ENCODE data around the gene SCG2. TPM values are rescaled to one million over a fixed set of nuclear protein-coding genes. Genes with fewer than 3 reads are reported as not detected.

Gene SCG2
- total RNA-seq, 1 experiment from 2014 or later = 19.8 TPM

DNA sequence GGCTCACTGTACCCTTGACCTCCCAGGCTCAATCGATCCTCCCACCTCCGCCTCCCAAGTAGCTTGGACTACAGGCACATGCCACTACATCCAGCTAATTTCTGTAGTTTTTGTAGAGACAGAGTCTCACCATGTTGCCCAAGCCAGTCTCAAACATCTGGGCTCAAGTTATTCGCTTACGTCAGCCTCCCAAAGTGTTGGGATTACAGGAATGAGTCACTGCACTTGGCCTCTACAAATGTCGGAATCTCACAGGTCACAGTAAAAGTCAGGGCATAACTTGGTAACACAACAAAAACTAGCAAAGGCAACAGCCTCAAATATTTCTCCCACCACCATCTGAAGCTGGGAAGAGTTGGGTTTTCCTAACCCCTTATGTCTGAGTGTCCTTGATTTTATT is 25.3 kb downstream of the SCG2 start (continued):
- TF ChIP-seq EGR1 (IDR thresholded peaks at IDR 0.05; ENCODE audit: low read depth) (no peak), FOSL1 (IDR thresholded peaks at IDR 0.05; ENCODE audit: low read depth) (peak; percentile 82)

- POLR2A ChIA-PET = interaction anchor here (1.8 kb wide), 1 partner anchor 10 kb away, joined by 5 read pairs; no protein-coding TSS in a partner anchor
- H3K27ac ChIP-seq (ENCODE audit: low read depth, low read length) = no peak overlapping the region
- DNase-seq (ENCODE audit: low read depth, low spot score) = no peak
- TF ChIP-seq CTCF (IDR thresholded peaks at IDR 0.05 in 2 of 3, conservative IDR thresholded peaks at IDR 0.05 in 1 of 3; ENCODE audit: borderline replicate concordance in 1 of 3, insufficient read depth in 1 of 3, low read depth in 2 of 3, low read length in 2 of 3) (no peak), SIN3A (IDR thresholded peaks at IDR 0.05; ENCODE audit: low read depth) (no peak)
- no peaks in the 10 kb centered on the region for H3K27me3 ChIP-seq (ENCODE audit: insufficient read depth, low read length)
- BruUV-seq (replicated peaks) = no TSS peak
- 0 out of 2 replicates have a peak, but pooled peaks have one; percentile 30 for ATAC-seq
- no peaks in the 10 kb centered on the region for H4K20me1 ChIP-seq (ENCODE audit: insufficient read depth)
- no peak overlapping the region for H2AFZ ChIP-seq (ENCODE audit: low read depth, low read length, poor library complexity, severe bottlenecking)
- no peaks in the 10 kb centered on the region for H3K9me2 ChIP-seq (ENCODE audit: insufficient read depth)
- no peak overlapping the region for H3K9ac ChIP-seq (ENCODE audit: low read length)
- CTCF ChIA-PET = no interaction called here
- intact Hi-C loops (cut with micrococcal nuclease) = no loop called here
- H3K4me1 ChIP-seq (ENCODE audit: control insufficient read depth in 1 of 2, insufficient read depth in 2 of 2, low read length in 2 of 2) = peaks cover 7 to 33% of the 10 kb centered on the region in 2 experiments; a peak in 2 of 4 replicates
- no peak overlapping the region for H3K4me2 ChIP-seq (ENCODE audit: low read length)
- H3K9me3 ChIP-seq (ENCODE audit: control insufficient read depth in 1 of 2, insufficient read depth in 1 of 2, low read depth in 1 of 2, low read length in 2 of 2) = no peaks in the 10 kb centered on the region
- H3K36me3 ChIP-seq (ENCODE audit: control insufficient read depth in 1 of 2, insufficient read depth in 2 of 2, low read length in 2 of 2) = no peaks in the 10 kb centered on the region
- RAD21 ChIA-PET (ENCODE audit: low non-redundant PET in 1 of 2, low total read pairs in 2 of 2, uncharacterized antibody in 2 of 2, unreplicated experiment in 2 of 2) = no interaction called here
- H3K4me3 ChIP-seq (replicated peaks in 1 of 2; ENCODE audit: low read depth in 1 of 2, low read length in 2 of 2) = no peak overlapping the region
- no peaks in the 10 kb centered on the region for H3K79me2 ChIP-seq (ENCODE audit: insufficient read depth, low read length)
Measured at GRCh38 chr2:223570784-223571183, 31.4 kb downstream of the SCG2 start.

DNA sequence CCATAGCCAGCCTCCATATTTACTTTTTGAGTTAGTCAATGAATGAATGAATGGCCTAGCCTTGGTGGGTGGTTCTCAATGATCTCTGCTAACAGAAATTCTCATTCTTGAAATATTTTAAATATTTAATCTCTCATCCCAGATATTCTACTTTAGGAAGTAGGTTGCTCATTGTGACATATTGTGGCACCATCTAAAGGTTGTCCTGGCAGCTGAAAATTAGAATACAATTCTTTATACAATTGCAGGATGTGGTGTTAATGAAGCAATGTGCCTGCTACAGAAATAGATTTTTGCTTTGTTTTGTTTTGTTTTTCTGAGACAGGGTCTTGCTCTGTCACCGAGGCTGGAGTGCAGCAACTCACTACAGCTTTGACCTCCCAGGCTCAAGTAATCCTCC is 35.8 kb downstream of the SCG2 start:
- POLR2A ChIA-PET = no interaction called here
- RAD21 ChIA-PET (ENCODE audit: low non-redundant PET in 1 of 2, low total read pairs in 2 of 2, uncharacterized antibody in 2 of 2, unreplicated experiment in 2 of 2) = no interaction called here
- no TSS peak for BruUV-seq (replicated peaks)

More for the DNA sequence above, 35.8 kb downstream of the SCG2 start:
- Histone ChIP-seq H3K27ac (ENCODE audit: low read depth, low read length) (no peak overlapping the region), H3K4me2 (ENCODE audit: low read length) (no peak overlapping the region), H3K4me3 (replicated peaks in 1 of 2; ENCODE audit: low read depth in 1 of 2, low read length in 2 of 2) (no peak overlapping the region), H3K4me1 (ENCODE audit: control insufficient read depth in 1 of 2, insufficient read depth in 2 of 2, low read length in 2 of 2) (peaks cover 39 to 76% of the 10 kb centered on the region in 2 experiments), H4K20me1 (ENCODE audit: insufficient read depth) (no peaks in the 10 kb centered on the region), H3K9me2 (ENCODE audit: insufficient read depth) (no peaks in the 10 kb centered on the region), H3K36me3 (ENCODE audit: control insufficient read depth in 1 of 2, insufficient read depth in 2 of 2, low read length in 2 of 2) (no peaks in the 10 kb centered on the region), H3K9me3 (ENCODE audit: control insufficient read depth in 1 of 2, insufficient read depth in 1 of 2, low read depth in 1 of 2, low read length in 2 of 2) (no peaks in the 10 kb centered on the region), H3K9ac (ENCODE audit: low read length) (no peak overlapping the region), H2AFZ (ENCODE audit: low read depth, low read length, poor library complexity, severe bottlenecking) (peak overlapping the region; percentile 10), H3K79me2 (ENCODE audit: insufficient read depth, low read length) (no peaks in the 10 kb centered on the region), H3K27me3 (ENCODE audit: insufficient read depth, low read length) (no peaks in the 10 kb centered on the region)
- TF ChIP-seq CBX3 (IDR thresholded peaks at IDR 0.05; ENCODE audit: low read depth) = no peak
- ATAC-seq (no peak), DNase-seq (ENCODE audit: low read depth, low spot score) (no peak)
- intact Hi-C loops (cut with micrococcal nuclease) = no loop called here
- CTCF ChIA-PET = no interaction called here
